Sigmoid colon (tissue), 4 donors: ENCODE measurements around the gene PLXNB2.

Experiments used
- CTCF ChIP-seq, 4 experiments: fragments of 450-650 bp in 3 of 4; fragments of 200-600 bp in 1 of 4; IDR thresholded peaks; one replicate each; pipeline ENCODE4 v1.5.1; 2016 to 2019; ENCODE audit warnings: antibody characterized with exemption in 4 of 4, mild to moderate bottlenecking in 3 of 4, moderate library complexity in 2 of 4
- POLR2AphosphoS5 ChIP-seq, 4 donors: sonication (generic); formaldehyde crosslinking; IDR thresholded peaks; one replicate each; pipeline ENCODE4 v1.6.1; 2017; ENCODE audit warnings: antibody characterized with exemption in 4 of 4

- TF ChIP-seq POLR2AphosphoS5 (IDR thresholded peaks at IDR 0.05) (no peak), CTCF (IDR thresholded peaks at IDR 0.05) (no peak)
Measured at GRCh38 chr22:50261615-50262459, 45.6 kb downstream of the PLXNB2 start, which contains the start of gene MAPK12.
